ENCODE results near the gene EHBP1.

- no peak for TF ChIP-seq POLR2A (IDR thresholded peaks at IDR 0.05)
- no peak for TF ChIP-seq CTCF (IDR thresholded peaks at IDR 0.05)
- TF ChIP-seq EP300 (IDR thresholded peaks at IDR 0.05): no peak
Observed at GRCh38 chr2:62934517-62934916, 229.0 kb downstream of the EHBP1 start.
